Mucosa of descending colon (tissue), 3 donors: ENCODE measurements around the gene SEMA3B. TPM values are rescaled to one million over a fixed set of nuclear protein-coding genes. Genes with fewer than 3 reads are reported as not detected.

Experiments used
- ATAC-seq: fragments of 200-7000 bp; cut with Tn5 transposase; one replicate; pipeline ENCODE4 v1.9.1; 2020; ENCODE audit warnings: mild to moderate bottlenecking, moderate library complexity
- DNase-seq, 3 donors: peaks; one replicate each; pipeline ENCODE4 v3.0.0-alpha.2; 2020
- H3K36me3 ChIP-seq: fragments of 200-600 bp; one replicate; pipeline ENCODE4 v1.8.0; 2021; ENCODE audit warnings: low read depth, mild to moderate bottlenecking
- H3K4me1 ChIP-seq: fragments of 200-600 bp; one replicate; pipeline ENCODE4 v1.8.0; 2021; ENCODE audit warnings: low read depth, mild to moderate bottlenecking
- H3K4me3 ChIP-seq: fragments of 200-600 bp; one replicate; pipeline ENCODE4 v1.8.0; 2021; ENCODE audit warnings: mild to moderate bottlenecking
- H3K9me3 ChIP-seq: fragments of 200-600 bp; one replicate; pipeline ENCODE4 v1.8.0; 2021; ENCODE audit warnings: mild to moderate bottlenecking
- intact Hi-C, 2 donors: fragments of 100-400 bp; cut with DNase I in 1 of 2; cut with micrococcal nuclease in 1 of 2; formaldehyde crosslinking; loops; one replicate each; pipeline versions ENCODE4 v1.11.0 to v1.11.1; 2022; cut with DNase I, micrococcal nuclease
- total RNA-seq, 3 donors: library from RNA; stranded (reverse); fragmentation: NEBNext Ultra II Directional in 2 of 3; extraction: Animal tissue kit (Norgen Biotek cat#: 25700) in 2 of 3; gene quantifications; one replicate each; pipeline versions ENCODE4 v1.2.1 to v1.2.4, GENCODE V29; 2021 to 2023
- TF ChIP-seq, protein P1 (sequence below): fragments of 200-600 bp; IDR thresholded peaks from one replicate; pipeline ENCODE4 v1.8.0; 2022; ENCODE audit warnings: antibody characterized with exemption, mild to moderate bottlenecking
- donor health status: DM: no; HTN: no; CAD: no; lungs with moderate emphysema.
- donor health status: DM: no; HTN: no; CAD: no.
- donor health status: DM: no; HTN: yes; CAD: no.

The SEMA3B gene
- total RNA-seq, 3 donors from 2014 or later = 42.0 to 129 (median 59.2) TPM

DNA sequence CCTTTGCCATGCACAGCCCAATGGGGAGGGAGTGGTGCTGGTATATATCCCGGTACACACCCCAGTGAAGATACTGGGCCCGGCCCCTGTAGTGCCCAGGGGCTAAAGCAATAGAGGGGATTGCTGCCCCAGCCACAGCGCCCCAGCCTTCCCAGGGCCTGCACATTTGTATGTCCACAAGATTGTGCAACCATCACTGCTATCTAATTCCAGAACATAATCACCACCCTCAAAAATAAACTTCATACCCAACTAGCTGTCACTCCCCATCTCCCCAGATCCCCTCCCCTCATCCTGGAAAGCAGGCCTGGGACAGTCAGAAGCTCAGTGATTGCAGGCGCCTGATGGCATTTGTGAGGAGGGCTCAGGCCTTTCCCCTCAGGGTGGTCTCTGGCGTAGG is 19.5 kb upstream of the SEMA3B start:
- H3K9me3 ChIP-seq = no peaks in the 10 kb centered on the region
- DNase-seq (no peak), ATAC-seq (no peak)
- no peaks in the 10 kb centered on the region for H3K36me3 ChIP-seq
- H3K4me3 ChIP-seq = no peak overlapping the region
- peaks cover 28% of the 10 kb centered on the region for H3K4me1 ChIP-seq
- intact Hi-C loops = no loop called here
- TF ChIP-seq, protein P1, sequence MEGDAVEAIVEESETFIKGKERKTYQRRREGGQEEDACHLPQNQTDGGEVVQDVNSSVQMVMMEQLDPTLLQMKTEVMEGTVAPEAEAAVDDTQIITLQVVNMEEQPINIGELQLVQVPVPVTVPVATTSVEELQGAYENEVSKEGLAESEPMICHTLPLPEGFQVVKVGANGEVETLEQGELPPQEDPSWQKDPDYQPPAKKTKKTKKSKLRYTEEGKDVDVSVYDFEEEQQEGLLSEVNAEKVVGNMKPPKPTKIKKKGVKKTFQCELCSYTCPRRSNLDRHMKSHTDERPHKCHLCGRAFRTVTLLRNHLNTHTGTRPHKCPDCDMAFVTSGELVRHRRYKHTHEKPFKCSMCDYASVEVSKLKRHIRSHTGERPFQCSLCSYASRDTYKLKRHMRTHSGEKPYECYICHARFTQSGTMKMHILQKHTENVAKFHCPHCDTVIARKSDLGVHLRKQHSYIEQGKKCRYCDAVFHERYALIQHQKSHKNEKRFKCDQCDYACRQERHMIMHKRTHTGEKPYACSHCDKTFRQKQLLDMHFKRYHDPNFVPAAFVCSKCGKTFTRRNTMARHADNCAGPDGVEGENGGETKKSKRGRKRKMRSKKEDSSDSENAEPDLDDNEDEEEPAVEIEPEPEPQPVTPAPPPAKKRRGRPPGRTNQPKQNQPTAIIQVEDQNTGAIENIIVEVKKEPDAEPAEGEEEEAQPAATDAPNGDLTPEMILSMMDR = no peak

DNA sequence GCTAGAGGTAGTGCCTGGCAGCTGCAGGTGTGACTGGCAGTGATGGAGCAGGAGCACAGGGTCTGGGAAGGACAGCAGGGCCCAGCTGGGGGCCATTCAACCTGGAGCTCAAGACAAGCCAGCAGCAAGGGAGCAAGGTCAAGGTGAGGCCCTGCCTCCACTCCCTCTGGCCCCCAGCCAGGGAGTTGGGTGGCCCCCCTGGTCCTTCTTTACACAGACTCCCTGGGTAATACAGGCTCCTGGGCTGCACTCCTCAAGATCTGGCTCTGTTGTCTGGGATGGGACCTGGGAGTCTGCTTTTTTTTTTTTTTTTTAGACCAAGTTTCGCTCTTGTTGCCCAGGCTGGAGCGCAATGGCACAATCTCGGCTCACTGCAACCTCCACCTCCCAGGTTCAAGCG is 18.4 kb upstream of the SEMA3B start:
- H3K36me3 ChIP-seq = no peaks in the 10 kb centered on the region
- ATAC-seq (no peak), DNase-seq (no peak)
- TF ChIP-seq, protein P1 = no peak
- intact Hi-C loops = no loop called here
- peaks cover 21% of the 10 kb centered on the region for H3K4me1 ChIP-seq
- H3K4me3 ChIP-seq = no peak overlapping the region
- H3K9me3 ChIP-seq = no peaks in the 10 kb centered on the region

DNA sequence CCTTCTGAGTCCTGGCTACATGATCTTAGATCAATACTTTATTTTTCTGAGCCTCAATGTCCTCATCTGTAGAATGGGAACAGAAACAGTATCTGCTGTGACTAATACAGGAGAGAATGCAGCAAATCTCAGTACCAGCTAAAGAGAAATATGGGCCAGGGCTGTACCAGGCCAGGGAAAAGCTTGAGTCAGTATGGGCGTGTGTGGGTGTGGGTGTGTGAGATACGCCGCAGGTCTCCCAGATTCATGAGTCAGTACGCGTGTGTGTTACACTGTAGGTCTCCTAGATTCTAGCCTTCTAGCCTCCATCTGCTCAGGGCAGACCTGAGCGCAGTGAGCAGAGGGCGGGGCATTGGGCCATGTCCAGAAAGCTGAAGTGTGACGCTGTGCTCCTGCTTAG is 17.7 kb upstream of the SEMA3B start:
- TF ChIP-seq, protein P1 = no peak
- no peaks in the 10 kb centered on the region for H3K9me3 ChIP-seq
- peaks cover 14% of the 10 kb centered on the region for H3K4me1 ChIP-seq
- DNase-seq = no peak
- H3K36me3 ChIP-seq = peaks cover 6% of the 10 kb centered on the region
- intact Hi-C loops = no loop called here
- peak; percentile 67 for ATAC-seq
- H3K4me3 ChIP-seq = no peak overlapping the region

DNA sequence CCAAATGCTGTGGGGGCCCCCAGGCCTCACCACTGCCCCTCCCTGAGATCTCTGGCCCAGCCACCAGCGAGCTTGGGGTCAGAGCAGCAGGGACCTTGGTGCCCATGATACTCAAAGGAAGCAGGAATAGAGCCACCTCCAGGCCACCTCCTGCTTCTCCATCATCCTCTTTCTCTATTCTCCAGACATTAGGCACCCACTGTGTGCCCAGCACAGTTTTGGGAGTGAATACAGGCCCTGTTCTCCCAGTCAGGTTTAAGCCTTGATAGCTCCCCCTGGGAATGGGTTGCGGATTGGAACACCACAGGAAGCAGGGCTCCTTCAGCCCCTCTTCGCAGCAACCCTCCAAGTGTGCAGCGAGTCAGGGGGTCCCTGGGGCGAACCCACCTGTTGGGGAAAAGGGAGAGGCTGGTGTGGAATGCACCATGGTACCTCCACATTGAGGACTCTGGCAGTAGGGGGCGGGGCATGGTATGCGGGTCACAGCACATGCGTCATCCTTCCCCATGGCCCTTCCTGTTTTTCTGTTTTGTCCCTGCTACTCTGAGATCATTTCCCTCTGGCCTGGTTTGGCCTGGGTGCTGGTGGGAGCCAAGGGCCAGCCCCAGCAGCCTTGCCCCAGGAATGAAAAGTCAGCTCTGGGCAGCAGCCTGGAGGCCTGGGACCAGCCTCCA is 14.2 kb upstream of the SEMA3B start:
- TF ChIP-seq, protein P1 = no peak
- intact Hi-C loops = no loop called here
- Histone ChIP-seq H3K9me3 (no peaks in the 10 kb centered on the region), H3K36me3 (peaks cover 6% of the 10 kb centered on the region), H3K4me1 (peaks cover 2% of the 10 kb centered on the region), H3K4me3 (no peak overlapping the region)
- no peak for DNase-seq
- peak; percentile 20 for ATAC-seq

DNA sequence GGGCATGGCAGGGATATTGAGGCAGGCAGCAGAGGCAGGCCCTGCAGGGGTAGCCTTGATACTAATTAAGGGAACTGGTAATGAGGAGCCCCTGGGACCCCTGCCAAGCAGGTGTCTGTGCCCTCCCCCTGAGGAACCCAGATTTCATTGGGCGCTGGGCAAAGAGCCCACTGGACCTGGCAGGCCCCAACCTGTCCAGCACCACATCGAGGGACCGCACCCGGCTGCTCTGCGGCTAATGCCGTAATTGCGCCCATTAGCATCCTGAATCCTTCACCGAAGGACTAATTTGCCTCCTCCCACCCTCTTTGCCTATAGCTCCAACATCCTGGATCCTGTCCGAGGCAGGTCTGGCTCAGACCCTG is 13.7 kb upstream of the SEMA3B start:
- ATAC-seq = no peak
- Histone ChIP-seq H3K4me3 (no peak overlapping the region), H3K36me3 (peaks cover 6% of the 10 kb centered on the region), H3K4me1 (peaks cover 4% of the 10 kb centered on the region), H3K9me3 (no peaks in the 10 kb centered on the region)
- no peak for DNase-seq
- TF ChIP-seq, protein P1 = no peak
- intact Hi-C loops = no loop called here
